Measurements from ENCODE around the gene UBAC2.
"Not testable (repeated sequence)": the region's sequence is repeated elsewhere in the genome, so short reads cannot be mapped to it uniquely, and the experiment has no call there.

Gene UBAC2

DNA sequence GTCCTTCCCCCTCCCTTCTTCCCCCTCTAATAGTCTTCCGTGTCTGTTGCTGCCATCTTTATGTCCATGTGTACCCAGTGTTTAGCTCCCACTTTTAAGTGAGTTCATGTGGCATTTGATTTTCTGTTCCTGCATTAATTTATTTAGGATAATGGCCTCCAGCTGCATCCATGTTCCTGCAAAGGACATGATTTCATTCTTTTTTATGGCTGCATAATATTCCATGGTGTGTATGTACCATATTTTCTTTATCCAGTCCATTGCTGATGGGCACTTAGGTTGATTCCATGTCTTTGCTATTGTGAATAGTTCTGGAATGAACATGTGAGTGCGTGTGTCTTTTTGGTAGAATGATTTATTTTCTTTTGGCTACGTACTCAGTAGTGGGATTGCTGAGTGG, 48.5 kb downstream of the UBAC2 start:
- DNase-seq (ENCODE audit: low read depth in 2 of 2): not testable (repeated sequence)

DNA sequence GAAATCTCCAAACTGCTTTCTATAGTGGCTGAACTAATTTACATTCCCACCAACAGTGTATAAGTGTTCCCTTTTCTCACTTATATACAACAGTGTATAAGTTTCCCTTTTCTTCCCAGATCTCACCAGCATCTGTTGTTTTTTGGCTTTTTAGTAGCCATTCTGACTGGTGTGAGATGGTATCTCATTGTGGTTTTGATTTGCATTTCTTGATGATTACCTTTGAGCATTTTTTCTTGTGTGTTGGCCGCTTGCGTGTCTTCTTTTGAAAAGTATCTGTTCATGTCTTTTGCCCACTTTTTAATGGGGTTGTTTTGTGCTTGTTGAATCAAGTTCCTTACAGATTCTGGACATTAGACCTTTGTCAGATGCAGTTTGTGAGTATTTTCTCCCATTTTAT, 49.0 kb downstream of the UBAC2 start:
- not testable (repeated sequence) for DNase-seq (ENCODE audit: low read depth in 2 of 2)

DNA sequence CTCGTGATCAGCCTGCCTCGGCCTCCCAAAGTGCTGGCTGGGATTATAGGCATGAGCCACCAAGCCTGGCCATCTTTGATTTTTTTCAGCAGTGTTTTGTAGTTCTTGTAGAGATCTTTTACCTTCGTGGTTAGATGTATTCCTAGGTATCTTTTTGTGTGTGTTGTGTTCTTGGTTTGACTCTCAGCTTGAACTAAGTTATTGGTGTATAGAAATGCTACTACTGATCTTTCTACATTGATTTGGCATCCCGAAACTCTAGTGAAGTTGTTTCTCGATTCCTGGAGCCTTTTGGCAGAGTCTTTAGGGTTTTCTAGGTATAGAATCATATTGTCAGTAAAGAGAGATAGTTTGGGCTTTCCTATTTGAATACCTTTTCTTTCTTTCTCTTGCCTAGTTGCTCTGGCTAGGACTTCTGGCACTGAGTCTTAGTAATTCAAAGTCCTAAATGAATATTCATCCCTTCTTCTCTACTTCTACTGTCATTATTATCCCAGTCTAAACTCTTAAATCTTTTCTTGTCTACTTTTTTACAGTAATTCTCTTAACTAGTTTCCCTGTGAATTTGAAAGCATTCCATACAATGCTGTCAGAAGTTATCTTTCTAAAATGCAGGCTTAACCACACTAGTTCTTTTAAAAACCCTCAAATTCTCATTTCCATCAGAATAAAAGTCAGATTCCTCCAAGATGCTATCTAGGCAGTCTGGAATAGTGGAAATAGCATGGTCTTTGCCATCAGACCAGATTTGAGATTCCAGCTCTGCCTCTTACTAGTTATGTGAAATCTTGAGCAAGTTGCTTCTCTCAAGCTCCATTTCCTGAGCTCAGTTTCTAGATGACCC, 50.5 kb downstream of the UBAC2 start:
- no peak for DNase-seq (ENCODE audit: low read depth in 2 of 2)

DNA sequence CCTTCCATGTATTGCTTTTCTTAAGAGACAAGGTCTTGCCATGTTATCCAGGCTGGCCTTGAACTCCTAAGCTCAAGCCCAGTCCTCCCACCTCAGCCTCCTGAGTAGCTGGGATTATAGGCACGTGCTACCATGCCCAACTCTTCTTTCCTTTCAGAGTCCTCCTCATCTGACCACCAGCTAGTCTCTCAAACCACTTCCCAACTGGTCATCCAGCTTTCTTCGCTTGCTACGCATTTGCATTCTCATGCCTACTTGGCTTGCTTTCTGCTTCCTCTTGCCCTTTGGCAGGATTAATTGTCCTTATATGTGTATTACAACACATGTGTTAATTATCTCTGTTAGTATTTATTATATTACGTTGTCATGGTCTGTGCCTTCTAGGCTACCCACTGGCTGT, 51.3 kb downstream of the UBAC2 start:
- DNase-seq (ENCODE audit: low read depth in 2 of 2): no peak

DNA sequence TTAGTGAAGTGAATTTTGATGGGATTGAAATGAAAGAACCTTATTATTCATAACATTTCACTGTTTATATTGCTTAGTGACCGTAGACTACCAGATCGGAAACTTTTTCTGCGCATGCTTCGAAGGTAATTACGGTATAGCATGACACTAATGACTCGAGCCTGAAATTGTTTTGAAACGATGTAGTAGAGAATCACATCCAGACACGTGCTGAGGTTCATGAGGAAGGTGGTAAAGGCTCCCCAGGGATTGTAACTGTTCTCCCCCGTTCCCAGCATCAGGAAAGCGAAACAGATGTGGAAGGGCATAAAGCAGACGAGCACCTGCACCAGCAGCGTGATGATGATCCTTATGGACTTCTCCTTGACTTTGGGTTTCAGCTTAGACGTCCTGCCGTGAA, 54.2 kb downstream of the UBAC2 start:
- DNase-seq (ENCODE audit: low read depth in 2 of 2): no peak

DNA sequence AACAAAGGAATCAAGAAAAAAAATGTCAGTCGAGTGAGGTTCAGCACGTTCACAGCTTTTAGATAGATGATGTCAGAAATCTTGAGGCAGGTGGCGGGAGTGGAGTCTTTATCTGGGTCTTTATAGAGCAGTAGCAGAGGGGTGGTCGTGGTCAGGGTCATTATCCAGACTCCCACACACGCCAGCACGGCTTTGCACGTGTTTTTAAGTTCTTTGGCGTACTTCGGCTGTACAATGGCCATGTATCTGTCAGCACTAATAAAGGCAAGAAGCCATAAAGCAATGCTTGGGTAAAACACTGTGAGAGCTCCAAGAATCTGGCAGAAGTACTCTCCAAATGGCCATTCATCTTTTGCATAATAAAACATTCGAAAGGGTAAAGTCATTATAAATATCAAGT, 54.6 kb downstream of the UBAC2 start:
- no peak for DNase-seq (ENCODE audit: low read depth in 2 of 2)

DNA sequence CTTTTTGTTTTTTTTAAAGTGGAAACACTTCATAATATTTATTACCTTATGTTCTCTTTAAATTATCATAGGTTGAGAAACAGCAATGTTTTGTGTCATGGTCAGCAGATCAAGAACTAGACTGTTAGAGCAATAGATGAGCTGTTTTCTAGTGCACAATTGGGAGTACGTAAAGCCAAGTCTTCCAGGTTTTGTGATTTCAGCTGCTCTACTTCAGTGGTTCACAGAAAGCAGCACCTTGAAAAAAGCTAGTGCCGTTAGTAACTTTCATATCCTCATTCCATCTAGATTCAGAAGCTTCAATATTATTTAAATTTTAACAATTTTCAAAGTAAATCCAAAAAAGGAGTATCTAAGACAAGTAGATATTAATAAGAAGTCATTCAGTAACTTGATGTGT, 55.6 kb downstream of the UBAC2 start:
- DNase-seq (ENCODE audit: low read depth in 2 of 2): no peak

DNA sequence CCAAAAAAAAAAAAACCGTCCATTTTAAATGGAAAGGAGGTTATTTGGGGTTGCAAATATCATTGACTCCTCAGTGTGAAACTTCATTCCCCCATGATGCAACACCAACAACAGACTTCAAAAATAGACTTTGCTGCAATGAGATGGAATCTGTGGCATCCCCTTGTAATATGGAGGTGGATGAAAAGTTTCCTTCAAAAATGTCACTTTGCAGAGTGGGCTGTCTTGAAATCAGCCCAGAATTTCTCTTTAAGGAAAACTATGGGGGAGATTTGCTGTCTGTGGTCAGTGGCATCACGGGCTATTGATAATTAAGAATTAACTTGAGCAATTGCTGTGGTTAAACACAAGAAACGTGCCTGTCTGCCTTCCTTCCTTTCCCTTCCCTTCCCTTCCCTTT, 56.1 kb downstream of the UBAC2 start:
- DNase-seq (ENCODE audit: low read depth in 2 of 2): no peak

DNA sequence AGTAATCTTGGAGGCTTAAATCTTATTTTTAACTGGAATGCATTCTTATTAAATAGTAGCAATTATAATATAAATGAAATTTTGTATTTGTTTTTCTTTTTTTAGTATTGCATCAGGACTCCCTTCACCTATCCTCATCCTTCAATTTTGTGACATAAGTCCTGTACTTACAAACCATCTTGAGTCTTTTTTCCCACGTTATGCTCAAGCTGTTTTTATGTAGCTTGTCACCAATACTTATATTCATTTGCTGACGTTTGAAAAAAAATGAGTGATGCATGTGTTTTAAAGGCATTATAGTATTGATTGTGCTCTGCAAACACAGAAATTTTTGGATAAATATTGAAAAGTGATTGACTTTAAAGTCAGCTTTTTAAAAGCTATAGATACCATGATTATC, 56.6 kb downstream of the UBAC2 start:
- DNase-seq (ENCODE audit: low read depth in 2 of 2): no peak

DNA sequence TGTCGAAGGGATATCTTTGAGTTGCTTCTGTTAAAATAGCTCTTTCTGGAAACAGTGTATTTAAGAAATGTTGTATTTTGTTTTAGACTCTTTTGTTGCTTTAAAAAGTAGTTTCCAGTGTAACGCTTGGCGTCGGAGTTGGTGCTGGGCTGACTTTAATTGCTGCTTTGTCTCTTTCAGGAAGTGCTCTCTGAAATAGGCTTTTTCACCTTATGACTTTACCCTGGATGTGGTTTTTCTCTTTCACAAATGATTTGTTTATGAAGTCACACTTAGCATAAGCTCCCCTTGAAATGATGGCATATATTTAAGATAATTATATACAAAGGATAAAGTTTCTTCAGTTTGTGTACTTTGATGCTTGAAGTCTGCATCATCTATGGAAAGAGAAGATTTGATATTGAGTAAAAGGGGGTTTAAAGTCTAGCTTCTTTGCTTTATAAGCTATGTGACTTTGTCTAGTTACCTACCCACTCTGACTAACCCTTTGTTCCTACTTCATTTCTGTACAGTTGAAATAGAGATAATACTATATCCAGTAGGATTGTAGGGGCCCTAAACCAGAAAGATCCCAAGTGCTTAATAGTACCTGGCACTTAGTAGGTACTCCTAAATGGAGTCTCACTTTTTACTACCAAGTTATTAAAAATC, 57.7 kb downstream of the UBAC2 start, which contains the start of gene GPR18:
TSS of gene GPR18 (minus strand) at position 170 of the 651 bp plus-strand sequence. CDS start 2,507 bp downstream, outside the sequence.
- no peak for DNase-seq (ENCODE audit: low read depth in 2 of 2)

DNA sequence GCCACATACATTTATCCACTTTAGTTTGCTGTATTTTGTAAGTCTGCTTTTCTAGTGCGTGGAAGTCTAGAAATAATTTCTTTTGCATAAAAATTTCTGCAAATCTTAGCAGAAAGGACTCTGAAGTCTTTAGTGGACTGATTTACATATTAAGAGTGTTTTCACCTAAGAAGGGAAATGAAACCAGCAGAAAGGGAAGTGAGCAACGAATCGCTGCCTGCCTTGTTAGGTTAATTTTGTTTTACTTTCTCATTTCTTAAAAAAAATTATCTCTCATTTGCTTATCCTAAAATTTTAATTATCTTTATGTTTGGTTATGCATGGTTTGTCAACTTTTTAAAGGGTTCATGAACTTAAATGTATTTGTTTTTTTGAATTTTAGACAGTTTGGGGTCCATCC, 58.3 kb downstream of the UBAC2 start:
- no peak for DNase-seq (ENCODE audit: low read depth in 2 of 2)

DNA sequence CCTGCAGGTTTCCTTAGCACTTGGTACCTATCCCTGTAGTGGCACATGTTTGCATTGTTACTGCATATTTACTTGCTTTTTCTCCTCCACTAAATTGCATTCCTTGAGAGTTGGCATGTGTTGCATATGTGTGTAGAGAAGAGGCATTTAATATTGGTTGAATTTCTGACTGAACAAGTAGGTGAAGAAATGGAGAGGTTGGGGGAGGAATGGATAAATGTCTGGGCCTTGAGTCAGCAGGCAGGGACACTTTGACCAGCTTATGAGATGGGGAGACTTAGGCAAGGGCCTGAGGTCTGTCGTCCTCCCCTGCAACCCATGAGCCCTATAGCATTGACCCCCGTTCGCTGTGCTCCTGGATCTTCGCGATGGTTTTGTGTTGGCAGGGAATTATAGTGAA, 59.6 kb downstream of the UBAC2 start:
- DNase-seq (ENCODE audit: low read depth in 2 of 2): no peak

DNA sequence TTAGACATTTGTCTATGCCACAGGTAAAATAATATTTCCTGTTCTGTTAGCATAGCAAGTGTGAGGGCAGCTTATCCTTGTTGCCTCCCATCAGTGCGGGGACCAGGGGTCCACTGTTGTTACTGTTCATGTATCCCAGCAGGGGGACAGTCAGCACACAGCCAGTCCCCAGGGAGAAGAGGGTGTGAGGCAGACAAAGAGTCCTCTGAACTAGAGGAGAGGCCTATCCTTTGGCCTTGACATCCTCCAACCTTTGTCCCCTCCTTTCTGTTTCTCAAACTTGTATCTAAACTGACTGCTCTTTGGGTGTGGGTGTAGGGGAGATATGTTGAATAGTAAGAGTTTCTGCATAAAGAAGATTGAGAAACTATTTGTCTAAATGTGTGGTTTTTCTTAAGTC, 60.4 kb downstream of the UBAC2 start:
- DNase-seq (ENCODE audit: low read depth in 2 of 2): no peak

DNA sequence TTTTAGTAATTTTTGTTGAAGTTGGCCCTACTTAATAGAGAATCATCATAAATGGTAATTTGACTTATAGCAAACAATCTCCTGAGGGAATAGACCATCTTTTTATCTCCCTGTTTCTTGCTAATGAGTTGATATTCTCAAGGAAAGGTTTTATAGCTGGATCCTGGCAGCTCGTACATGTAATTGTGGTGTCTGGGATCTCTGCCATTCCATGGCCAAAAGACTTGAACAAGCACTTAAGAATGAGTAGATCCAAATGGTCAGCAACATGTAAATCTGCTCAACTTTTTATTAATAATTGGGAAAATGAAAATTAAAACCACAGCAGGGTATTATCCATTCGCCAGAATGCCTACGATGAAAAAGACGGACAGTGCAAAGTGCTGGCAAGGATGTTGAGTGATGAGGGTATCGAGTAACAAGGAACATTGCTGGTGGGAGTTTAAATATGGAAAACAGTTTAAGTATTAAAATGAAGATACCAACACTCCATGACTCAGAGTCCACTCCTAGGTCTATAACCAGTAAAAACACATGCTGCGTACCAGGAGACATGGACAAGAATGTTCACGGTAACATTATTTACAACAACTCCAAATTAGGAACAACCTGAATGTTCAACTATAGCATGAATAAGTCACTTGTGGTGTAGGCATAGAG, 62.6 kb downstream of the UBAC2 start:
- no peak for DNase-seq (ENCODE audit: low read depth in 2 of 2)

DNA sequence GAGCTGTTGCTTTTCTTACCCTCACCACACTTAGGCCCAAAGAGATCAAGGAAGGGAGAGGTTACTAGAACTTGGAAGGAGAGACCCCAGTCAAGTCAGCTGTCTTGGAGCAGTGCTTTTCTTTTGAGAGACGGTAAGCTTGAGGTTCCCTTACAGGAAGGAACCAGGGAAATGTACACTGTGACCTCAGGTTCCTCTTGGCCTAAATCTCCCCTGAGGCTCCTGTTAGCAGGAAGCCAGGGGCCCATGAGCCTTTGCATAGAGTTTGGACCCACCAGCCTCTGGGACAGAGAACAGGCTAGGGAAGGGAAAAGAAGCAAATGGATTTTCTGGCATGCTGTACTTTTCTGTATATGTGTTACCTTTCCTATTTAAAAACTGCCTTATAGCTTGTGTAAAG, 63.4 kb downstream of the UBAC2 start:
- no peak for DNase-seq (ENCODE audit: low read depth in 2 of 2)

DNA sequence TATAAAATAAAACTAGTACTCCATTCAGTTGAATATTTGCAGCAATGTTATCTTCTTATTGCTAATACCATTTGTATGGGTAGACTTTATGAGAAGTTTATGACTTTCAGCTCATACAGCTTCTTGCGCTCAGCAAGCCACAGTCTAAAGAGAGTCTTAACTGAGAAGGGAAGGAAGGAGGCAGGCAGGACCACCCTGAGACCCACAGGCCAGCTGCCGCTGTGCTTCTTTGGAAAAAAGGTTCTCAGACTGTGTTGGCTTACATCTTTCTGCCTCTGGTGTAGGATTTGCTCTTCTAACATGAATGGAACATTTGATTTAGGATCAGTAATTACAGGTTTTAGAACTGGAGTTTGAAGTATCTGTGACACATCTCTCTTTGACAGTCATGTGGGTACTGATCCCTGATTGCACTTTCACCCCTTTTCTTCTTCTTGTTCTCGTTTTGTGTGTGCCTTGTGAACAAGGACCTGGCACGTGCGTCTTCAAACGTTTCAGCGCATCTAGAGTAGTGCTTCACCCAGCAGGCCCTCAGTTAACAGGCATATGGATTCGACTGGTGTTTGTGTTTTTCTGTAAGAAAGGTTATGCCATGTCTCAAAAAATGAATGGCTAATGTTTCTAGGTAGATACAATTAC, 64.6 kb downstream of the UBAC2 start:
- no peak for DNase-seq (ENCODE audit: low read depth in 2 of 2)

DNA sequence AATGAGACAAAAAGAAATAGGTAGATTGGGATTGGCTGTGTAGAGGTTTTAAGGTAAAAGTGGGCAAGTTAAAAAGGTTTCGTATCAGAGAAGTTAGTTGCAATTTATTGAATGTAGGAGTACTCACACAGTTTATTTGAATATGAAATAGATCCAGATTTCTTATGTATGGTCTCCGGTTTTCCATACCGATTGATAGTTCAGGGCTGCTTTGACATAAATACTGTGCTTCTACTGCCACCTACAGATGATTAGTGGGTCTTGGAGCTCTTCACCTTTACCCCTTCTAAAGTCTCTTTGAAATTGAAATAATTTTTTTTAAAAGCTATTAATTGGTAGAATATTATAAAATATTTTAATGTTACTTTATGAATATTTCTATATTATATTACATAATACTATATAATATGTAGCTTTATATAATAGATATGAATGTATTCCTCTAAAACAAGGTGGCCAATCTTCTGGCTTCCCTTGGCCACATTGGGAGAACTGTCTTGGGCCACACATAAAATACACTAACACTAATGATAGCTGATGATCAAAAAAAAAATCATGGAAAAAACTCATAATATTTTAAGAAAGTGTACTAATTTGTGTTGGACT, 65.3 kb downstream of the UBAC2 start:
- DNase-seq (ENCODE audit: low read depth in 2 of 2): no peak

DNA sequence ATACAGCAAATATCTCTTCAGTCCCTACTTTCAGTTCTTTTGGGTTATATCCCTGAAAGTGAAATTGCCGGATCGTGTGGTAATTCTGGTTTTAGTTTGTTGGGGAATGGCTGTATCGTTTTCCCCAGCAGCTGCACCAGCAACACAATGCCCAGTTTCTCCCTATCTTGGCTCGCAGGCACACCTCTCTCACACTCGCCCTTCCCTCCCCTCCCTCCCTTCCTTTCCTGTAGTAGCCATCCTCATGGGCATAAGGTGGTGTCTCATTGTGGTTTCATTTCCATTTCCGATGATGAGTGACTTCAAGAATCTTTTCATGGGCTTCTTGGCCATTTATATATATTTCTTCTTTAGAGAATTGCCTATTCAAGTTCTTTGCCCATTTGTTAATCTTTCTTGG, 66.2 kb downstream of the UBAC2 start:
- DNase-seq (ENCODE audit: low read depth in 2 of 2): no peak

DNA sequence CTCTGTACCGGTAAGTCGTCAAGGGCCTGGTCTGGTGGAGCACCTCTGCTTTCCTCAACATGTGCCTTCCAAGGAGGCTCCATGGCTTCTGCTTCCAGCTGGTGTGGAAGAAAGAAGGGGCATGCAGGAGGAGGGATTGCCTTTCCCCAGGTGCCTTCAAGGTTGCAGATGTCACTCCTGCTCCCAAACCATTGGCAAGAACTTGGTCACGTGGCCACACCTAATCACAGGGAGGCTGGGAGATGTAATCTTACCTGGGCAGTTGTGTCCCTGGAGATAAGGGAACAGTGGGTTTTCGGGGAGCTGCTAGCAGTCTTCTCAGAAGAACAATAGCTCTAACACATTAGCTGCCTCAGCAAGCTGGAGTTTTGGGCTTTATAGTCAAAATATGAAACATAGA, 67.3 kb downstream of the UBAC2 start:
- no peak for DNase-seq (ENCODE audit: low read depth in 2 of 2)

DNA sequence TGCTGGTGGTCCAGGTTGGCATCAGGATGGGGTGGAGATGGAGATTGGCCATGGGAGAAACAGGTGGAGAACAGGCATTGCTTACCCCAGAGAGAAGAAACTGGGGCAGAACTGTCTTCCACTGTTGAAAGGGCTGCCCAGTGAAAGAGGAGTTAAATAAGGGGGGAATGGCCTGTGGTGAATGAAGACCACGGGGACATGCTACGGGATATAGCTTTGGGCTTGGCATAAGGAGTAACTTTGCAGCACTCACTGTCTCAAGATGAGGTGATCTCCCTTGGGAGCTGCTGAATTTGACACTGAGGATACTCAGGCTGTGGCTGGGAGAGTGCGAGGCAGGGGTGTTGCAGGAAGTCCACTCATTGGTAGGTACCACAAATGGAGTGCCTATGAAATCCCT, 68.2 kb downstream of the UBAC2 start:
- no peak for DNase-seq (ENCODE audit: low read depth in 2 of 2)

DNA sequence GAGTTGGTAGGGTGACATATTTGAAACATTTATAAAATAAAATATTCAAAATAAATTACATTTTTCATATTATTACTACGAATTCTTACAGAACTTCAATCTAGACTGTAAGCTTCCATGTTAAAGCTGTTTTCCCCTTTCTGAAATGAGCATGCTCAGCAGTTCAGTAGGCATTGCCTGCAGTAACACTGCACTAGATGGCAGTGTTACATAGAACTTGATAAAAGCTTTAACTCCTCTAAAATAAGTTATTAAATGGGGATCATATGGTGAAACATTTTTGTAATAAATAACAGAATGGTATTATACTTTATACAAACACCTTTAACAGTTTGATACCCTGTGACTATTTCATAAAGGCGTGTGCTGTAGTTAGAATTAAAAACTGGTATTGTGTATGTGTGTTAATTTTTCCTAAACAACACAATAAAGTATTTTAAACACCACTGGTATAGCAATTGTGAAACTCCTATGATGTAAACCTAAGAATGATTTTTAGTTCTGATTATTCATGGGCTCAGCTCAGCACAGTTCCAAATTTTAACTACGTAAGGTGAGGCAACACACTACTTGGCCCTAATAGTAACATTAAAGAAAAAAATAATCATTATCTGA, 69.1 kb downstream of the UBAC2 start:
- no peak for DNase-seq (ENCODE audit: low read depth in 2 of 2)

DNA sequence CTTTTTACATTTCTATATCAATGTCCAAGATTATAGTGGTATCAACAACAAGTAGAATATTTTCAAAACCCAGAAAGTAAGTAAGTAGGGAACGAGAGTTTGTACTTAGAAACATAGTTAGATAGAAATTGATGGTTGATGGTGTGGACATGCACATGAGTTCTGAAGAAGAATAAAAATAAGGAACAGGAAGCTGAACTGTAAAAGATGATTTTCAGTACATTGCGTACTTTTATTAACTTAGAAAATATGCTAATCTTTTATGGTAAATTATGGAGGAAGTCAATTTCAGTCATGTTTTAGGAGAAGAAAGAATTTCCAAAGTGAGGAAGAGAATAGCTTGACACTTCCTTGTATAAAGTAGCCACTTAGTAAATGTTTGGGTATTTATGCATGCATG, 69.9 kb downstream of the UBAC2 start:
- no peak for DNase-seq (ENCODE audit: low read depth in 2 of 2)

All from stimulated activated CD8-positive, alpha-beta memory T cell treated with anti-CD3 and anti-CD28 coated beads, Interleukin-15, amount 100 ng/mL, for 4 hours (primary cell).